IgD-negative memory B cell (primary cell): ENCODE data around the gene WNT11. TPM values are rescaled to one million over a fixed set of nuclear protein-coding genes. Genes with fewer than 3 reads are reported as not detected.

Experiments used
- H3K27ac Mint-ChIP-seq, 3 donors: one replicate each; pipeline ENCODE4 v1.8.0; 2020 to 2022; ENCODE audit warnings: mild to moderate bottlenecking in 3 of 3, mixed read lengths in 3 of 3, moderate library complexity in 1 of 3
- H3K27me3 Mint-ChIP-seq: one replicate; pipeline ENCODE4 v1.8.0; 2021; ENCODE audit warnings: mixed read lengths
- H3K36me3 Mint-ChIP-seq: one replicate; pipeline ENCODE4 v1.8.0; 2020; ENCODE audit warnings: mild to moderate bottlenecking, mixed read lengths
- H3K4me1 Mint-ChIP-seq, 3 donors: one replicate each; pipeline ENCODE4 v1.8.0; 2020 to 2022; ENCODE audit warnings: mixed read lengths in 3 of 3, mild to moderate bottlenecking in 1 of 3
- H3K4me3 Mint-ChIP-seq, 4 donors: one replicate each; pipeline ENCODE4 v1.8.0; 2020 to 2022; ENCODE audit warnings: mild to moderate bottlenecking in 4 of 4, mixed read lengths in 4 of 4, moderate library complexity in 3 of 4
- H3K9me3 Mint-ChIP-seq, 3 donors: one replicate each; pipeline ENCODE4 v1.8.0; 2020 to 2021; ENCODE audit warnings: mixed read lengths in 3 of 3, mild to moderate bottlenecking in 1 of 3
- polyA plus RNA-seq: library from polyadenylated mRNA; unstranded; fragments of 300-500 nt; fragmentation: Illumina TruSeq; gene quantifications from one replicate; pipeline ENCODE4 v1.2.3, GENCODE V29; 2021

WNT11 gene
- polyA plus RNA-seq, 1 donor from 2014 or later: not detected

GRCh38 chr11:76242004-76242779, 35.9 kb upstream of the WNT11 start:
- H3K9me3 Mint-ChIP-seq: no peaks in the 10 kb centered on the region
- H3K36me3 Mint-ChIP-seq: no peaks in the 10 kb centered on the region
- peaks cover 2% of the 10 kb centered on the region for H3K27me3 Mint-ChIP-seq
- peaks cover 0 to under 1% (median 0%) of the 10 kb centered on the region in 3 donors for H3K4me1 Mint-ChIP-seq
- H3K4me3 Mint-ChIP-seq: no peak overlapping the region
- H3K27ac Mint-ChIP-seq: peak overlapping the region in 1 of 3 donors; percentile 35

GRCh38 chr11:76241243-76242000, 35.1 kb upstream of the WNT11 start:
- H3K27me3 Mint-ChIP-seq: peaks cover 2% of the 10 kb centered on the region
- peak overlapping the region in 1 of 3 donors; percentile 70 for H3K27ac Mint-ChIP-seq
- H3K4me1 Mint-ChIP-seq: peaks cover 0 to 7% (median 3%) of the 10 kb centered on the region in 3 donors
- no peaks in the 10 kb centered on the region for H3K9me3 Mint-ChIP-seq
- H3K36me3 Mint-ChIP-seq: no peaks in the 10 kb centered on the region
- H3K4me3 Mint-ChIP-seq: no peak overlapping the region

- H3K27me3 Mint-ChIP-seq: peaks cover 2% of the 10 kb centered on the region
- no peaks in the 10 kb centered on the region for H3K36me3 Mint-ChIP-seq
- peak overlapping the region in 1 of 3 donors; percentile 70 for H3K27ac Mint-ChIP-seq
- peaks cover 0 to 13% (median 3%) of the 10 kb centered on the region in 3 donors for H3K4me1 Mint-ChIP-seq
- H3K4me3 Mint-ChIP-seq: peak overlapping the region in 1 of 4 donors; percentile 48
- peaks cover 0 to 4% (median 0%) of the 10 kb centered on the region in 3 donors for H3K9me3 Mint-ChIP-seq
These were observed 34.4 kb upstream of the WNT11 start for GRCh38 chr11:76240666-76241065.

- peaks cover 0 to 7% (median 0%) of the 10 kb centered on the region in 3 donors for H3K9me3 Mint-ChIP-seq
- no peak overlapping the region for H3K4me3 Mint-ChIP-seq
- no peaks in the 10 kb centered on the region for H3K36me3 Mint-ChIP-seq
- H3K27ac Mint-ChIP-seq: peak overlapping the region in 2 of 3 donors; percentile 65 to 70
- peaks cover 2% of the 10 kb centered on the region for H3K27me3 Mint-ChIP-seq
- H3K4me1 Mint-ChIP-seq: peaks cover under 1 to 18% (median 3%) of the 10 kb centered on the region in 3 donors
These were observed 33.8 kb upstream of the WNT11 start for GRCh38 chr11:76240161-76240540.

GRCh38 chr11:76239483-76240160, 33.3 kb upstream of the WNT11 start:
- Mint-ChIP-seq H3K36me3 (no peaks in the 10 kb centered on the region), H3K4me3 (no peak overlapping the region)

GRCh38 chr11:76238551-76238950, 32.2 kb upstream of the WNT11 start:
- Mint-ChIP-seq H3K4me3 (peak overlapping the region in 1 of 4 donors; percentile 98), H3K9me3 (peaks cover 0 to 7% (median 0%) of the 10 kb centered on the region in 3 donors), H3K36me3 (no peaks in the 10 kb centered on the region), H3K27ac (peak overlapping the region in 1 of 3 donors; percentile 100), H3K4me1 (peaks cover 3 to 21% (median 4%) of the 10 kb centered on the region in 3 donors), H3K27me3 (peaks cover 2% of the 10 kb centered on the region)

More at GRCh38 chr11:76239483-76240160, 33.3 kb upstream of the WNT11 start:
- Mint-ChIP-seq H3K9me3 (peaks cover 0 to 7% (median 0%) of the 10 kb centered on the region in 3 donors), H3K4me1 (peaks cover 2 to 21% (median 3%) of the 10 kb centered on the region in 3 donors), H3K27ac (peak overlapping the region in 1 of 3 donors; percentile 70), H3K27me3 (peaks cover 2% of the 10 kb centered on the region)

GRCh38 chr11:76237914-76238313, 31.6 kb upstream of the WNT11 start:
- Mint-ChIP-seq H3K4me1 (peaks cover 4 to 21% (median 7%) of the 10 kb centered on the region in 3 donors), H3K27ac (peak overlapping the region in 2 of 3 donors; percentile 59 to 100), H3K36me3 (no peaks in the 10 kb centered on the region), H3K9me3 (peaks cover 0 to 7% (median 0%) of the 10 kb centered on the region in 3 donors), H3K4me3 (peak overlapping the region in 3 of 4 donors; percentile 3 to 98 (median 30)), H3K27me3 (peaks cover 2% of the 10 kb centered on the region)

GRCh38 chr11:76237000-76237649, 30.8 kb upstream of the WNT11 start:
- H3K27ac Mint-ChIP-seq: peak overlapping the region in 2 of 3 donors; percentile 99 to 100
- H3K27me3 Mint-ChIP-seq: peaks cover 2% of the 10 kb centered on the region
- H3K9me3 Mint-ChIP-seq: peaks cover 0 to 7% (median 0%) of the 10 kb centered on the region in 3 donors
- peaks cover 6 to 24% (median 9%) of the 10 kb centered on the region in 3 donors for H3K4me1 Mint-ChIP-seq
- peak overlapping the region; percentile 95 to 99 (median 98) for H3K4me3 Mint-ChIP-seq
- no peaks in the 10 kb centered on the region for H3K36me3 Mint-ChIP-seq

- Mint-ChIP-seq H3K27me3 (peaks cover 2% of the 10 kb centered on the region), H3K9me3 (peaks cover 0 to 7% (median 0%) of the 10 kb centered on the region in 3 donors), H3K36me3 (no peaks in the 10 kb centered on the region), H3K4me1 (peaks cover 10 to 26% (median 13%) of the 10 kb centered on the region in 3 donors), H3K27ac (peak overlapping the region; percentile 99 to 100 (median 100)), H3K4me3 (peak overlapping the region; percentile 95 to 99 (median 98))
These were observed 30.0 kb upstream of the WNT11 start for GRCh38 chr11:76236092-76236999.

- peaks cover 0 to 7% (median 0%) of the 10 kb centered on the region in 3 donors for H3K9me3 Mint-ChIP-seq
- H3K36me3 Mint-ChIP-seq: no peaks in the 10 kb centered on the region
- H3K4me1 Mint-ChIP-seq: peaks cover 10 to 26% (median 15%) of the 10 kb centered on the region in 3 donors
- H3K4me3 Mint-ChIP-seq: peak overlapping the region; percentile 95 to 99 (median 98)
- H3K27me3 Mint-ChIP-seq: no peaks in the 10 kb centered on the region
- H3K27ac Mint-ChIP-seq: peak overlapping the region; percentile 99 to 100 (median 100)
These were observed 29.2 kb upstream of the WNT11 start for GRCh38 chr11:76235233-76236091.

- H3K36me3 Mint-ChIP-seq: no peaks in the 10 kb centered on the region
- H3K4me1 Mint-ChIP-seq: peaks cover 10 to 26% (median 15%) of the 10 kb centered on the region in 3 donors
- H3K27ac Mint-ChIP-seq: peak overlapping the region; percentile 99 to 100 (median 100)
- peak overlapping the region; percentile 95 to 99 (median 98) for H3K4me3 Mint-ChIP-seq
- peaks cover 0 to 7% (median 0%) of the 10 kb centered on the region in 3 donors for H3K9me3 Mint-ChIP-seq
- no peaks in the 10 kb centered on the region for H3K27me3 Mint-ChIP-seq
These were observed 28.3 kb upstream of the WNT11 start for GRCh38 chr11:76234416-76235232.

GRCh38 chr11:76234021-76234415, 27.7 kb upstream of the WNT11 start:
- H3K27me3 Mint-ChIP-seq: no peaks in the 10 kb centered on the region
- peaks cover 0 to 7% (median 0%) of the 10 kb centered on the region in 3 donors for H3K9me3 Mint-ChIP-seq
- peaks cover 10 to 26% (median 15%) of the 10 kb centered on the region in 3 donors for H3K4me1 Mint-ChIP-seq
- no peaks in the 10 kb centered on the region for H3K36me3 Mint-ChIP-seq
- H3K4me3 Mint-ChIP-seq: peak overlapping the region; percentile 95 to 99 (median 98)
- H3K27ac Mint-ChIP-seq: peak overlapping the region in 2 of 3 donors; percentile 100
